ENCODE data around the gene EDDM3A. TPM values are rescaled to one million over a fixed set of nuclear protein-coding genes. Genes with fewer than 3 reads are reported as not detected.

EDDM3A gene
- total RNA-seq, 4 donors from 2014 or later, result not detected

DNA sequence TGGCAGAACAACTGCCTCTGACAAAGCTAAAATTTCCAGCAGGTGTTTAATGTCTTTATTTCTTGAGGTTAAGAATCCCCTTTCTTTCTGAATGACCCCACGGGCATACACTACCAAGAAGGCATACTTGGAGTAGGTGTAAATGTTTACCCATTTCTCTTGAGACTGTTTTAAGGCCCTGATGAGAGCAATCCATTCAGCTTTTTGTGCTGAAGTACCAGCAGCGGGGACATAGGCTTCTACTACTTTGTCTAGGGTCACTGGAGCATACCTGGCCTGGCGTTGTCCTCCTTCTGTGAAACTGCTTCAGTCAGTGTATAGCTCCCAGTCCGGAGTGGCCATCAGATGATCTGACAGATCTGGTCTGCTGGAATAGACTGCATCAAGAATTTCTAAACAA is 34.4 kb upstream of the EDDM3A start:
- DNase-seq, result no peak
- H3K4me1 ChIP-seq, result peaks cover 0 to 4% of the 10 kb centered on the region in 2 donors
- intact Hi-C loops (cut with DNase I; ENCODE audit: low total_unique reads), result no loop called here
- no peak overlapping the region for H3K4me3 ChIP-seq
- H3K27ac ChIP-seq, result no peak overlapping the region
- no peaks in the 10 kb centered on the region for H3K9me3 ChIP-seq
- in situ Hi-C loops (cut with MboI; ENCODE audit: low sequenced_read_pairs in 4 of 4), result no loop called here
- no peak for ATAC-seq
- no peaks in the 10 kb centered on the region for H3K27me3 ChIP-seq
- H3K36me3 ChIP-seq, result no peaks in the 10 kb centered on the region
- TF ChIP-seq POLR2A (IDR thresholded peaks at IDR 0.05), result no peak
- TF ChIP-seq, protein P1, sequence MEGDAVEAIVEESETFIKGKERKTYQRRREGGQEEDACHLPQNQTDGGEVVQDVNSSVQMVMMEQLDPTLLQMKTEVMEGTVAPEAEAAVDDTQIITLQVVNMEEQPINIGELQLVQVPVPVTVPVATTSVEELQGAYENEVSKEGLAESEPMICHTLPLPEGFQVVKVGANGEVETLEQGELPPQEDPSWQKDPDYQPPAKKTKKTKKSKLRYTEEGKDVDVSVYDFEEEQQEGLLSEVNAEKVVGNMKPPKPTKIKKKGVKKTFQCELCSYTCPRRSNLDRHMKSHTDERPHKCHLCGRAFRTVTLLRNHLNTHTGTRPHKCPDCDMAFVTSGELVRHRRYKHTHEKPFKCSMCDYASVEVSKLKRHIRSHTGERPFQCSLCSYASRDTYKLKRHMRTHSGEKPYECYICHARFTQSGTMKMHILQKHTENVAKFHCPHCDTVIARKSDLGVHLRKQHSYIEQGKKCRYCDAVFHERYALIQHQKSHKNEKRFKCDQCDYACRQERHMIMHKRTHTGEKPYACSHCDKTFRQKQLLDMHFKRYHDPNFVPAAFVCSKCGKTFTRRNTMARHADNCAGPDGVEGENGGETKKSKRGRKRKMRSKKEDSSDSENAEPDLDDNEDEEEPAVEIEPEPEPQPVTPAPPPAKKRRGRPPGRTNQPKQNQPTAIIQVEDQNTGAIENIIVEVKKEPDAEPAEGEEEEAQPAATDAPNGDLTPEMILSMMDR (IDR thresholded peaks at IDR 0.05 in 4 of 5, conservative IDR thresholded peaks at IDR 0.05 in 1 of 5), result no peak

DNA sequence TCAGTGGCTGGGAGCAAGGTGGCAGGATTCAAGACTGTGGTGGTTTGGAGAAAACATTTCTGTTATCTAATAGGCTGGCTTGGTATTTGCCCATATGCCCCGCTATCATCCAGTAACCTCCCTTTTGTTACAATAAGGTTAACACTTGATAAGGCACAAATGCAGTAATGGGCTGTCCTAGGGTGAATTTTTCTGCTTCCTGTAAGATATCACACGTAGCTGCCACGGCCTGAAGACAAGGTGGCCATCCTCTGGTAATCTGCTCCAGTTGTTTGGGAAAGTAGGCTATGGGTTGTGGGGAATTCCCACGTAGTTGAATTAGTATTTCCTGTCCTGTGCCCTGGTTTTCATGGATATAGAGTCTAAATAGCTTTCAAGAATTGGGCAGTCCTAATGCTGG is 34.0 kb upstream of the EDDM3A start:
- TF ChIP-seq, protein P1 (IDR thresholded peaks at IDR 0.05 in 4 of 5, conservative IDR thresholded peaks at IDR 0.05 in 1 of 5), result no peak
- no peak for TF ChIP-seq POLR2A (IDR thresholded peaks at IDR 0.05)
- no peak overlapping the region for H3K4me3 ChIP-seq
- no peaks in the 10 kb centered on the region for H3K9me3 ChIP-seq
- no peaks in the 10 kb centered on the region for H3K27me3 ChIP-seq
- no peaks in the 10 kb centered on the region for H3K36me3 ChIP-seq
- DNase-seq (no peak), ATAC-seq (no peak)
- no peak overlapping the region for H3K27ac ChIP-seq
- peaks cover 0 to 4% of the 10 kb centered on the region in 2 donors for H3K4me1 ChIP-seq
- intact Hi-C loops (cut with DNase I; ENCODE audit: low total_unique reads), result no loop called here
- in situ Hi-C loops (cut with MboI; ENCODE audit: low sequenced_read_pairs in 4 of 4), result no loop called here

DNA sequence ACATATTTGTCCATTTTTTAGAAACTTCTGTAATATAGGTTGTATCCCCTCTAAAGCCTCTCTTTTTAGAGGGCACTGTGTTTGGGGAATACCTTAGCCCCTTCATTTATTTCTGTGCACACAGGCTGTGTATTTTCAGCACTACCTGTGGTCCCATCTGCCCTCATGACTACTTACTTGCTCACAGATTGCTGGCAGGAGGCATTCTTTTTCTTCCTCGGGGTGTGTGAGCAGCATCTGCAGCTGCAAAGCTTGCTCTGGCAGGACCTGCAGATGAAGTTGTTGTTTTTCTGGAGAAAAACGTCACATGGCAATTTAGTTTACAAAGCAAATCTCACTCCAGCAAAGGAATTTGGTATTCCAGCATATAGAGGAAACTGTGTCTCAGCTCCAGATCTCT is 32.8 kb upstream of the EDDM3A start:
- H3K36me3 ChIP-seq, result no peaks in the 10 kb centered on the region
- in situ Hi-C loops (cut with MboI; ENCODE audit: low sequenced_read_pairs in 4 of 4), result no loop called here
- DNase-seq (no peak), ATAC-seq (no peak)
- H3K4me3 ChIP-seq, result no peak overlapping the region
- H3K9me3 ChIP-seq, result no peaks in the 10 kb centered on the region
- H3K4me1 ChIP-seq, result peaks cover 0 to 4% of the 10 kb centered on the region in 2 donors
- no peaks in the 10 kb centered on the region for H3K27me3 ChIP-seq
- intact Hi-C loops (cut with DNase I; ENCODE audit: low total_unique reads), result no loop called here
- no peak overlapping the region for H3K27ac ChIP-seq
- no peak for TF ChIP-seq POLR2A (IDR thresholded peaks at IDR 0.05)
- TF ChIP-seq, protein P1 (IDR thresholded peaks at IDR 0.05 in 4 of 5, conservative IDR thresholded peaks at IDR 0.05 in 1 of 5), result no peak

DNA sequence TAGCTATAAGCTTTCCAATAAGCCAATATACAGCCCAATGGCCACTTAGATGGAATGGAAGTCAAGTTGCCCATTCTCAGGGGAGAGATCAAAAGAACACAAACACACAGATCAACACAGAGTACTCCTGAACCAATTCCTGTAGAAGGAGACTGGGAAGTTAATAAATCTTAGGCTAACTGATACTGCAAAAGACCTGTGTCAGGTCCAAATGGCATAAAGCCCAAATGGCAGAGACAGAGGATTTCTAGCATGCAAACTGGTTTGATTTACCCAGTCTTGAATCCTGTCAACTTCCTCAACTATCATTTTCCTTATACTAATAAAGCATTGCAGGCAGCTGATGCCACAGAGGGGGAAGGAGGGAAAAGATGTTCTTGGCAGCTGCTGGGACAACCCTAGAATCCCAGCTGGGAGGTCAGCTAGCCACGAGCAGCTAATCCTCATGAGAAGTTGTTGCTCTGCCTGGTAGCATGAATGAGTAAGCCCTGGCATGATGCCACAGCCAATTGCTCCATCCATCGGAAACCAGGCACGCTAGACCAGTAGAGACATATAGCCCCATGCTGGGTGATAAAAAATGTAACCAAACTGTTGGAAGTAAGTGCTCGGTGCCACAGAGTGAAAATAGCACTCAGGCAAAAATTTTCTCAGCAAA is 31.0 kb upstream of the EDDM3A start:
- H3K36me3 ChIP-seq, result no peaks in the 10 kb centered on the region
- intact Hi-C loops (cut with DNase I; ENCODE audit: low total_unique reads) (no loop called here), in situ Hi-C loops (cut with MboI; ENCODE audit: low sequenced_read_pairs in 4 of 4) (no loop called here)
- no peak overlapping the region for H3K4me3 ChIP-seq
- peak overlapping the region in 1 of 4 donors; percentile 19 for H3K27ac ChIP-seq
- TF ChIP-seq, protein P1 (IDR thresholded peaks at IDR 0.05 in 4 of 5, conservative IDR thresholded peaks at IDR 0.05 in 1 of 5), result no peak
- no peak for TF ChIP-seq POLR2A (IDR thresholded peaks at IDR 0.05)
- H3K27me3 ChIP-seq, result no peaks in the 10 kb centered on the region
- DNase-seq (peak; percentile 54 to 64), ATAC-seq (peak; percentile 41 to 62)
- peaks cover 0 to 4% of the 10 kb centered on the region in 2 donors for H3K4me1 ChIP-seq
- no peaks in the 10 kb centered on the region for H3K9me3 ChIP-seq

DNA sequence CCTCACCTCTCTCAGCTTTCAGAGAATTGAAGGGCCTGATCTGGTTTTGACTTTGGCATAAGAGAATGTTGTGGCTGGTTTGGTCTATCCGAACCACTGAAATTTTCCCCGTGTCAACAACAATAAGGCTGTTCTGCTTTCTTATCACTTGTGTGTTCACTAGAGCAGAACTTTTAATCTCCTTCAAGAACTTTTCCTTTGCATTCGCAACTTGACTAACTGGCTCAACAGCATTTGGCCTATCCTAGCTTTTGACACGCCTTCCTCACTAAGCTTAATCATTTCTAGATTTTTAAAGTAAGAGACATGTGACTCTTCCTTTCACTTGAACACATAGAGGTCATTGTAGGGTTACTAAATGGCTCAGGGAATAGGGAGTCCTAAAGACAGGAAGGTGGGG is 25.9 kb upstream of the EDDM3A start:
- Histone ChIP-seq H3K4me1 (peaks cover 0 to 1% of the 10 kb centered on the region in 2 donors), H3K4me3 (no peak overlapping the region), H3K36me3 (no peaks in the 10 kb centered on the region), H3K27ac (no peak overlapping the region), H3K27me3 (peaks cover 0 to 23% (median 0%) of the 10 kb centered on the region in 3 donors), H3K9me3 (no peaks in the 10 kb centered on the region)
- DNase-seq, result no peak
- TF ChIP-seq, protein P1 (IDR thresholded peaks at IDR 0.05 in 4 of 5, conservative IDR thresholded peaks at IDR 0.05 in 1 of 5), result no peak
- TF ChIP-seq POLR2A (IDR thresholded peaks at IDR 0.05), result no peak
- in situ Hi-C loops (cut with MboI; ENCODE audit: low sequenced_read_pairs in 4 of 4), result no loop called here
- ATAC-seq, result no peak
- intact Hi-C loops (cut with DNase I; ENCODE audit: low total_unique reads), result no loop called here
